Tibial artery (tissue), 4 donors: Measurements from ENCODE around the gene CEACAM6.

Experiments used
- DNase-seq, 2 donors: peaks; one replicate each; pipeline ENCODE4 v3.0.0-alpha.2; 2019
- H3K27ac ChIP-seq, 2 donors: fragments of 200-600 bp; sonication (generic) in 1 of 2; 1 replicate in 1 of 2; 2 replicates in 1 of 2; pipeline ENCODE4 v1.5.1; 2018 to 2019; ENCODE audit warnings: mild to moderate bottlenecking in 1 of 2
- H3K27me3 ChIP-seq, 2 donors: fragments of 200-600 bp; sonication (generic) in 1 of 2; one replicate each; pipeline versions ENCODE4 v1.5.1 to v1.6.0; 2016 to 2019
- H3K36me3 ChIP-seq, 3 donors: fragments of 200-600 bp; sonication (generic) in 2 of 3; one replicate each; pipeline ENCODE4 v1.5.1; 2016 to 2019; ENCODE audit warnings: mild to moderate bottlenecking in 2 of 3
- H3K4me1 ChIP-seq, 4 donors: fragments of 200-600 bp; sonication (generic) in 2 of 4; 1 replicate in 3 of 4; 2 replicates in 1 of 4; pipeline ENCODE4 v1.5.1; 2016 to 2019
- H3K4me3 ChIP-seq, 2 donors: fragments of 200-600 bp; sonication (generic) in 1 of 2; 1 replicate in 1 of 2; 2 replicates in 1 of 2; pipeline ENCODE4 v1.5.1; 2018 to 2019; ENCODE audit warnings: mild to moderate bottlenecking in 2 of 2
- H3K9me3 ChIP-seq, 3 donors: fragments of 200-600 bp; sonication (generic) in 1 of 3; one replicate each; pipeline ENCODE4 v1.5.1; 2016 to 2019
- CTCF ChIP-seq, 2 experiments: fragments of 200-600 bp in 1 of 2; fragments of 450-650 bp in 1 of 2; IDR thresholded peaks; one replicate each; pipeline ENCODE4 v1.5.1; 2017 to 2019; ENCODE audit warnings: antibody characterized with exemption in 2 of 2, mild to moderate bottlenecking in 1 of 2, moderate library complexity in 1 of 2
- intact Hi-C: fragments of 100-400 bp; cut with DNase I; formaldehyde crosslinking; loops from one replicate; pipeline ENCODE4 v1.15.0; 2023; ENCODE audit warnings: low total_unique reads

Gene CEACAM6

GRCh38 chr19:41709951-41710645 lies 45.2 kb upstream of the CEACAM6 start:
- no peaks in the 10 kb centered on the region for H3K4me1 ChIP-seq
- no peaks in the 10 kb centered on the region for H3K9me3 ChIP-seq
- no peak overlapping the region for H3K27ac ChIP-seq
- no peaks in the 10 kb centered on the region for H3K36me3 ChIP-seq
- TF ChIP-seq CTCF (IDR thresholded peaks at IDR 0.05) = no peak
- no peak overlapping the region for H3K4me3 ChIP-seq
- peaks cover 0 to 29% of the 10 kb centered on the region in 2 donors for H3K27me3 ChIP-seq
- intact Hi-C loops = no loop called here
- DNase-seq = peak in 1 of 2 donors; percentile 53

GRCh38 chr19:41711376-41712261 lies 43.7 kb upstream of the CEACAM6 start:
- no peaks in the 10 kb centered on the region for H3K36me3 ChIP-seq
- no peak for TF ChIP-seq CTCF (IDR thresholded peaks at IDR 0.05)
- DNase-seq = peak in 1 of 2 donors; percentile 51
- H3K9me3 ChIP-seq = no peaks in the 10 kb centered on the region
- H3K27ac ChIP-seq = no peak overlapping the region
- intact Hi-C loops = no loop called here
- H3K4me1 ChIP-seq = no peaks in the 10 kb centered on the region
- peaks cover 0 to 21% of the 10 kb centered on the region in 2 donors for H3K27me3 ChIP-seq
- no peak overlapping the region for H3K4me3 ChIP-seq

- Histone ChIP-seq H3K36me3 (no peaks in the 10 kb centered on the region), H3K27ac (no peak overlapping the region), H3K4me1 (no peaks in the 10 kb centered on the region), H3K27me3 (peaks cover 0 to 7% of the 10 kb centered on the region in 2 donors), H3K9me3 (no peaks in the 10 kb centered on the region), H3K4me3 (no peak overlapping the region)
- no peak for TF ChIP-seq CTCF (IDR thresholded peaks at IDR 0.05)
- DNase-seq = no peak
- intact Hi-C loops = no loop called here
Measured at GRCh38 chr19:41714598-41714997, 40.7 kb upstream of the CEACAM6 start.

- peaks cover 0 to 5% of the 10 kb centered on the region in 2 donors for H3K27me3 ChIP-seq
- TF ChIP-seq CTCF (IDR thresholded peaks at IDR 0.05) = no peak
- no peak overlapping the region for H3K27ac ChIP-seq
- DNase-seq = peak in 1 of 2 donors; percentile 52
- no peaks in the 10 kb centered on the region for H3K4me1 ChIP-seq
- no peaks in the 10 kb centered on the region for H3K9me3 ChIP-seq
- intact Hi-C loops = no loop called here
- no peak overlapping the region for H3K4me3 ChIP-seq
- no peaks in the 10 kb centered on the region for H3K36me3 ChIP-seq
Measured at GRCh38 chr19:41718761-41719160, 36.6 kb upstream of the CEACAM6 start.

- no peaks in the 10 kb centered on the region for H3K9me3 ChIP-seq
- TF ChIP-seq CTCF (IDR thresholded peaks at IDR 0.05) = no peak
- DNase-seq = no peak
- intact Hi-C loops = no loop called here
- H3K27ac ChIP-seq = no peak overlapping the region
- H3K4me3 ChIP-seq = no peak overlapping the region
- H3K27me3 ChIP-seq = peaks cover 0 to 5% of the 10 kb centered on the region in 2 donors
- H3K36me3 ChIP-seq = no peaks in the 10 kb centered on the region
- H3K4me1 ChIP-seq = no peaks in the 10 kb centered on the region
Measured at GRCh38 chr19:41720103-41720502, 35.2 kb upstream of the CEACAM6 start.
